ENCODE results near the gene OR2A42.
"Not testable (repeated sequence)": the region's sequence is repeated elsewhere in the genome, so short reads cannot be mapped to it uniquely, and the experiment has no call there.

Gene OR2A42

DNA sequence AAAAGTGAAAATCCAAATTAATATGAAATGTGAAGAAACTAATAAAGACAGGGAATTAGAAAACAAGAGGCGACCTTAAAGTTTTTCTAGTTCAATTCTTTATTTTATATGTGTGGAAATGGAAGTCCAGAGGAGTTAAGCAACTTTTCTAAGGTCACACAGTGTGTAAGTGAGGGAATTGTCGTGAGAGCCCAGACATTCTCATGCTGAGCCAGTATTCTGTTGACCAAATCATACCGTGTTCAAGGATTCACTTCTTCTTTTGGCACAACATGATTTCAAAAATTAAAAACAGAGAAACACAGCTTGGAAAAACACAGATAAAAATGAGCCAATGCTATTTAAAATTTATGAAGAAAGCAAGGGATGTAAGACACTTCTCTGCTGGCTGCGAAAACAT is 12.5 kb downstream of the OR2A42 start:
- not testable (repeated sequence) for DNase-seq (ENCODE audit: low read depth in 2 of 3, low spot score in 2 of 3)

- not testable (repeated sequence) for DNase-seq (ENCODE audit: low read depth in 2 of 3, low spot score in 2 of 3)
Observed at GRCh38 chr7:144223675-144224074, 15.7 kb downstream of the OR2A42 start.

- not testable (repeated sequence) for DNase-seq (ENCODE audit: low read depth in 2 of 3, low spot score in 2 of 3)
Observed at GRCh38 chr7:144220531-144220930, 18.9 kb downstream of the OR2A42 start.

GRCh38 chr7:144219149-144219548 is 20.3 kb downstream of the OR2A42 start:
- not testable (repeated sequence) for DNase-seq (ENCODE audit: low read depth in 2 of 3, low spot score in 2 of 3)

DNA sequence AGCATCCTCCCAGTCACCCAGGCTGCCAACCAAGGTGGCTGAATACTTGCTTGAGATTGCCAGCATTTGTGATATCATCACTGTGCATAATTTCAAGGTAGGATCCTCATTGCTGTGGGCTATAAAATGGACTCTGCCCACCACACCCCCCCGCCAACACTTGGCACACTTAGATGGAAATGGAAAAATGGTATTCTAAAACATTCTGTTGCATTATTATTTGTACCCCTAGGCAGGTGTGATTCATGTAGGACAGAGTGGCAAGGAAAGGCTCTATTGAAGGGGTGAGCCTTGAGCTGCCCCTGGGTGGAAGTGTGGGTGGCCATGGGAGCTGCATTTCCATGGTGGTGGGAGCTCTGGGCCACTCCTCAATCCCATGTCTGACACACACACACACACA is 20.8 kb downstream of the OR2A42 start:
- DNase-seq (ENCODE audit: low read depth in 2 of 3, low spot score in 2 of 3): not testable (repeated sequence)

DNA sequence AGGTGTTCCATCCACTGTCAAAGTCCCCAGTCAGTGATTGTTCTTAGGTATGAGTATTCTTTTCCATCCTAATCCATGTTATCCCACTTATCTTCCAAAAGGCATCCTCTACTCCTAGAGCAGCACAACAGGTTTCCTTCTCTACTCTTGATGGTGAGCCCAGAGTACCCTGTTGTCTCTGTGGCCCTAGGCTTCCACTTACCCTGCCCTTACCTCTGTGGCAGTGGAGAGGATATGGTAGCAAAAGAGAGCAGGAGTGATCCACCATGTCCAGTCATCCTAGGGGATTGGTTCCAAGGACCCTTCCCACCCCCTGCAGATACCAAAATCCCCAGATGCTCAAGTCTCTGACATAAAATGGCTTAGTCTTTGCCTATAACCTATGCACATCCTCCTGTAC is 22.2 kb downstream of the OR2A42 start:
- not testable (repeated sequence) for DNase-seq (ENCODE audit: low read depth in 2 of 3, low spot score in 2 of 3)

DNA sequence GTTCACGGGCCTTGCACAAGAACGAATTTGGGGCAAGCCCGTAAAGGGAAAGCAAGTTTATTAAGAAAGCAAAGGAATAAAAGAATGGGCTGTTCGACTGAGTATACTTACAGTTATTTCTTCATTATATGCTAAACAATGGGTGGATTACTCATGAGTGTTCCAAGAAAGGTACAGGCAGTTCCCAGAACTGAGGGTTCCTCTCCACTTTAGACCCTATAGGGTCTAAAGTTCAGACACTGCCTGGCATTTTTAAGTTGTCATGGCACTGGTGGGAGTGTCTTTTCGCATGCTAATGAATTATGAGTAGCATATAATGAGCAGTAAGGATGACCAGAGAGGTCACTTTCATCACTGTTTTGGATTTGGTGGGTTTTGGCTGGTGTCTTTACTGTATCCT is 34.1 kb downstream of the OR2A42 start:
- not testable (repeated sequence) for DNase-seq (ENCODE audit: low read depth in 2 of 3, low spot score in 2 of 3)

DNA sequence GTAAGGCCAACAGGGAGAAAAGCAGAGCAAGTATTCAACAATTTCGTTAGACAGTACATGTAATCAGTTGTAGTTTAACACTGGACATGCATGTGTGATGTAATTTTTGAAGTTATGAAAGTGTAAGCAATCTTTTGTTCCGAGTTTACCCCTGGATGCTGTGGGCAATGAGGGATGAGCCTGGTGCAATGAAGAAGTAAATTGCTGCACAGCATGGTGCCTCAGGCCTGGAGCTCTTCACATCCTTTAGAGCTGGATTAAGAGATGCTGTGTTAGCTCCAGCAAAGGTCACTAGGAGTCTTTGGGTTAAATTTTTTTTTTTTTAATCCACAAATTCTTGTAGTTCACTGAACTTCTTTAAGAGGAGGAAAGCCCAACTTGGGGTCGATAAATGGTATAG is 36.3 kb downstream of the OR2A42 start:
- not testable (repeated sequence) for DNase-seq (ENCODE audit: low read depth in 2 of 3, low spot score in 2 of 3)

DNA sequence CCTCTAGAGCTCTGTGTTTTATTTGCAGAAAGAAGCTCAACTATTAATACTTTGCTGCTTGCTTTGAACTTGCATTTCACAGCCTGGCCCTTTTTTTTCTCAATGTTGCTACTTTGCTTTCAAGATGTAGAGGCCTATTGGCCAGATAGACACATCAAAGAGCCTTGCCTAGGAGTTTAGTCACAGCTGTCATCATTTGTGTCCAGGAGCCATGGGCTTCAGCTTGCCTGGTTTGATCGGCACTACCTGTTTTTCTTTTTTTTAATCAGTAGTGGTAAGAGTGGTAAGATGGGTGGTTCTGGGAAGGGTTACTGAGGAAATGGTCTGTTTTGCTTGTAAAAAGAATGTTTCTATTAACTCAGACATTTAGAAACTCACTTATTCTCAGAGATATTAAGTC is 37.4 kb downstream of the OR2A42 start:
- DNase-seq (ENCODE audit: low read depth in 2 of 3, low spot score in 2 of 3): not testable (repeated sequence)

DNA sequence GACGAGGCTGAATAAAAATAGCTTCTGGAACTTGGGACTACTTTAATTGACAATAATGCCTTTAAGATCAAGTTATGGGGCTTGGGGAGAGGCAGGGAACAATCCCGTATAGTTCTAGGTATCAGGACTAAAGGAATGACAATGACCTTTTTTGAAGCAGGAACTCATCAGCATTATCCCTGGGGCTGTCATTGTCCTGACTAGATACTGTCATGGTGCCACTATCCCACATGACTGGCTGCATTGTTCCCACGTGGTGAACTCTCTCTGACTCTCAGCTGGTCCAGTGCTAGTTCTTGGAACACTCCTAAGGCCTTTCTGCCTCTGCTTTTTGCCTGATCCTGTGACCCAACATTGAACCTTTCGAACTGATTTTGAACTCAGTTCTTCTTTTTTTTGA is 40.5 kb downstream of the OR2A42 start:
- DNase-seq (ENCODE audit: low read depth in 2 of 3, low spot score in 2 of 3): not testable (repeated sequence)

GRCh38 chr7:144195212-144195872 is 44.1 kb downstream of the OR2A42 start, which contains the start of gene ARHGEF35:
ARHGEF35 (minus strand) TSS chr7:144195833; CDS start chr7:144188383, 7,450 bp downstream.
- not testable (repeated sequence) for DNase-seq (ENCODE audit: low read depth in 2 of 3, low spot score in 2 of 3)

DNA sequence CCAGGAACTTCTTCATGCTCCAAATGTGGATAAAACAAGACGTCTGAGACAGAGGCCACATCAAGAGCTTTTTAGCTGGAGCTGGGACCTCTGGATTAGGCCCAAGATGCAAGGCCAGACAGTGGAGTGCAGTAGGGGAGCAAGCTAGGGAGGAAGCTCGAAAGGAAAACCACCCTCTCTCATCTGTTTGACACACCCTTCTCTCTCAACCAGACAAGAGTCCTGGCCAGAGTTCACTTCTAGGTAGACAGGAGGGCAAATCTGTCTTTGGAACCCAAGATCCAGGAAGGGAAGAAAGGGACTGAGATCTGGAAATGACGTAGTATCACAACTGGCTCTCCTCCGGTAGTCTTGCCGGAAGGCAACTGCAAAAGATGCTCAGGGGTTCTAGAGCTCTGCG is 45.0 kb downstream of the OR2A42 start:
- not testable (repeated sequence) for DNase-seq (ENCODE audit: low read depth in 2 of 3, low spot score in 2 of 3)

DNA sequence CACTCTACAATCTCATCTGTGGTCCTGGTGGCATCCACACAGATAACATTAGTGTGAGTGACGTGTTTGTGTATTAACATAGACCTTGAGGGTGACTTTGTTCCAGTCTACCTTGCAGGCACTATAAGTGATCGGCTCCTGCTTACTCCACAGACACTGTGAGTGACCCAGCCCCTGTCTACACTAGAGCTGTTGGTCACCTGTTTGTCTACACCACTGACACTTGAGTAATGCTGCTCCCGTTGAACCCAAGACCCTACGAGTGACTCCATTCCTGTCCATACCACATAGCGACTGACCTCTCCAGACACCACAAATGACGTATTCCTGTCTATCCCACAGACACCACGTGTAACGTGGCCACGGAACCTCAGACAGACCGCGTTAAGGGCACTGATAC is 45.6 kb downstream of the OR2A42 start:
- not testable (repeated sequence) for DNase-seq (ENCODE audit: low read depth in 2 of 3, low spot score in 2 of 3)

DNA sequence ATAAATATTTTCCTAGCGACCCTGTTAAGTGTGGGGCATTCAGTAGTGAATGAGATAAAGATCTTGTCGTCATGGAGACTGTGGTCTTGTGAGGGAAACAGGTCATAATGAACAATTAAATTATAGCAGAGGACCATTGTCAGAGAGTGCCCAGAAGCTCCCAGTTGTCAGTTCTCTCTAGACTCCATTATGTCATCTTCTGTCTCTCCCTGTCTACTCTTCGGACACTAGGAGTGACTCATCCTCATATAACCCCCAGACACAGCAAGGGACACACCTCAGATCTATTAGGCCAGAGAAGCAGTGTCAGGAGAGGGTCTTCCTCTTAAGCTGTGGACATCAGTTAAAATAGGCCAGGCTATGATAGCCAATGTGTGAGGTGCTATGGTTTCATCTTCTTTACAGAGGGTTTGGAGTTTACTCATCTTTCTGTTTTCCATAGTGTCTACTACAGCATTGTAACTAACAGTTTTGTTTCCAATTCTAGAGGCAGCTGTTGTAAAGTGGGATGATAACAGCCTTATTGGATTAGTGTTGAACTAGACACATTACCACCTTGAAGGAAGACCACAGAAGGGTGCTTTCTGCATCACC is 50.7 kb downstream of the OR2A42 start:
- DNase-seq (ENCODE audit: low read depth in 2 of 3, low spot score in 2 of 3): not testable (repeated sequence)

DNA sequence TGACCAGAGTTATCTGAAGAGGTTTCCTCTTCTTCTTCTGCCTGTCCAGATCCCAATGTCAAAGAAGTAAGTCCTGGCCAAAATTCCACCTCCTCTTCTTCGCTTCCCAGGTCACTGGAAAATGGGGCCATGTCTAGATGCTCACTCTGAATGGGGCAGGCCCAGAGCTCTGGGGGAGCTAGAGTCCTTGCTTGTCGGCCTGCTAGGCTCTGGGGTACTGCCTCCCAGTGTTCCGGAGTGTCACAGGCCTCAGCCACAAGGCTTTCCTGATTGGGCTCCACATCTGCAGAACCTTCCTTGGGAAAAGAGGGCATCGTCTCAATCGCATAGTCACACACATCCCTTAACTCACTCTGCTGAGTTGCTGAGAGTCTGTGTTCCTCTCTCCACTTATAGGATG is 51.6 kb downstream of the OR2A42 start:
- not testable (repeated sequence) for DNase-seq (ENCODE audit: low read depth in 2 of 3, low spot score in 2 of 3)

GRCh38 chr7:144183166-144183565 is 56.2 kb downstream of the OR2A42 start, which contains the start of gene CTAGE4:
CTAGE4 (plus strand) TSS chr7:144183466; CDS start chr7:144183504, 38 bp downstream.
- DNase-seq (ENCODE audit: low read depth in 2 of 3, low spot score in 2 of 3): not testable (repeated sequence)

- not testable (repeated sequence) for DNase-seq (ENCODE audit: low read depth in 2 of 3, low spot score in 2 of 3)
Observed at GRCh38 chr7:144179165-144179479, 60.3 kb downstream of the OR2A42 start.

GRCh38 chr7:144178380-144179164 is 60.8 kb downstream of the OR2A42 start:
- not testable (repeated sequence) for DNase-seq (ENCODE audit: low read depth in 2 of 3, low spot score in 2 of 3)
